Ascending aorta (tissue), 2 donors: ENCODE measurements around the gene CLSTN1. TPM values are rescaled to one million over a fixed set of nuclear protein-coding genes. Genes with fewer than 3 reads are reported as not detected.

Experiments used
- DNase-seq, 2 donors: peaks; one replicate each; pipeline ENCODE4 v3.0.0-alpha.2; 2019; ENCODE audit warnings: low spot score in 2 of 2
- H3K27ac ChIP-seq, 2 donors: fragments of 200-600 bp; sonication (generic); one replicate each; pipeline ENCODE4 v1.5.1; 2016 to 2017; ENCODE audit warnings: mild to moderate bottlenecking in 1 of 2
- H3K27me3 ChIP-seq: fragments of 200-600 bp; sonication (generic); one replicate; pipeline ENCODE4 v1.5.1; 2017
- H3K36me3 ChIP-seq, 2 donors: fragments of 200-600 bp; sonication (generic); one replicate each; pipeline ENCODE4 v1.5.1; 2016
- H3K4me1 ChIP-seq, 2 donors: fragments of 200-600 bp; sonication (generic); one replicate each; pipeline ENCODE4 v1.5.1; 2016 to 2017; ENCODE audit warnings: mild to moderate bottlenecking in 1 of 2
- H3K4me3 ChIP-seq, 2 donors: fragments of 200-600 bp; sonication (generic); one replicate each; pipeline ENCODE4 v1.5.1; 2016 to 2017; ENCODE audit warnings: mild to moderate bottlenecking in 1 of 2
- H3K9me3 ChIP-seq, 2 donors: fragments of 200-600 bp; sonication (generic); one replicate each; pipeline ENCODE4 v1.5.1; 2016
- intact Hi-C: fragments of 100-400 bp; cut with DNase I; formaldehyde crosslinking; loops from one replicate; pipeline ENCODE4 v1.15.1; 2023
- total RNA-seq: library from RNA; depleted of rRNA; stranded (reverse); fragments of >200 nt; gene quantifications from one replicate; pipeline ENCODE4 v1.1.0, GENCODE V29; 2016
- TF ChIP-seq, protein P1 (sequence below), 3 experiments: fragments of 200-600 bp in 2 of 3; fragments of 450-650 bp in 1 of 3; sonication (generic) in 2 of 3; IDR thresholded peaks; one replicate each; pipeline ENCODE4 v1.5.1; 2016 to 2019; ENCODE audit warnings: antibody characterized with exemption in 3 of 3, mild to moderate bottlenecking in 1 of 3, moderate library complexity in 1 of 3

CLSTN1 gene
- total RNA-seq, 1 donor from 2014 or later, result 84.6 TPM

DNA sequence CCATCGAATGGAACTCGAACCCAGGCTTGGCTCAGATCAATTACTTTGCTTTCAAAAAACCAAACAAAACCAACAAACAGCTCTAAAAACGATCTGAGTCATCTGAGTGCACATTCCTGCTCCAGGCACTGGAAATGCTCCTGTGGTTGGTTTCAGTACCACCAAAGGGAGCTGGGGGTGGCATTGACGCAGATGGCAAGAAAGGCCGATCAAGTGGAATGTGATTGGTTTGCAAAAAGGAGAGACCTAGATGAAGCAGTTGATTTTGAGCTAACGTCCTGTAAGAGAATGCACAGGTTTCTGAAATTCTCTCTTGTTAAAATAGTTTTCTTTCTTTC is 132.7 kb downstream of the CLSTN1 start:
- Histone ChIP-seq H3K9me3 (no peaks in the 10 kb centered on the region), H3K27ac (no peak overlapping the region), H3K36me3 (no peaks in the 10 kb centered on the region), H3K4me1 (peaks cover 7 to 15% of the 10 kb centered on the region in 2 donors), H3K4me3 (no peak overlapping the region), H3K27me3 (no peaks in the 10 kb centered on the region)
- intact Hi-C loops, result no loop called here
- DNase-seq, result no peak
- TF ChIP-seq, protein P1, sequence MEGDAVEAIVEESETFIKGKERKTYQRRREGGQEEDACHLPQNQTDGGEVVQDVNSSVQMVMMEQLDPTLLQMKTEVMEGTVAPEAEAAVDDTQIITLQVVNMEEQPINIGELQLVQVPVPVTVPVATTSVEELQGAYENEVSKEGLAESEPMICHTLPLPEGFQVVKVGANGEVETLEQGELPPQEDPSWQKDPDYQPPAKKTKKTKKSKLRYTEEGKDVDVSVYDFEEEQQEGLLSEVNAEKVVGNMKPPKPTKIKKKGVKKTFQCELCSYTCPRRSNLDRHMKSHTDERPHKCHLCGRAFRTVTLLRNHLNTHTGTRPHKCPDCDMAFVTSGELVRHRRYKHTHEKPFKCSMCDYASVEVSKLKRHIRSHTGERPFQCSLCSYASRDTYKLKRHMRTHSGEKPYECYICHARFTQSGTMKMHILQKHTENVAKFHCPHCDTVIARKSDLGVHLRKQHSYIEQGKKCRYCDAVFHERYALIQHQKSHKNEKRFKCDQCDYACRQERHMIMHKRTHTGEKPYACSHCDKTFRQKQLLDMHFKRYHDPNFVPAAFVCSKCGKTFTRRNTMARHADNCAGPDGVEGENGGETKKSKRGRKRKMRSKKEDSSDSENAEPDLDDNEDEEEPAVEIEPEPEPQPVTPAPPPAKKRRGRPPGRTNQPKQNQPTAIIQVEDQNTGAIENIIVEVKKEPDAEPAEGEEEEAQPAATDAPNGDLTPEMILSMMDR (IDR thresholded peaks at IDR 0.05), result no peak

DNA sequence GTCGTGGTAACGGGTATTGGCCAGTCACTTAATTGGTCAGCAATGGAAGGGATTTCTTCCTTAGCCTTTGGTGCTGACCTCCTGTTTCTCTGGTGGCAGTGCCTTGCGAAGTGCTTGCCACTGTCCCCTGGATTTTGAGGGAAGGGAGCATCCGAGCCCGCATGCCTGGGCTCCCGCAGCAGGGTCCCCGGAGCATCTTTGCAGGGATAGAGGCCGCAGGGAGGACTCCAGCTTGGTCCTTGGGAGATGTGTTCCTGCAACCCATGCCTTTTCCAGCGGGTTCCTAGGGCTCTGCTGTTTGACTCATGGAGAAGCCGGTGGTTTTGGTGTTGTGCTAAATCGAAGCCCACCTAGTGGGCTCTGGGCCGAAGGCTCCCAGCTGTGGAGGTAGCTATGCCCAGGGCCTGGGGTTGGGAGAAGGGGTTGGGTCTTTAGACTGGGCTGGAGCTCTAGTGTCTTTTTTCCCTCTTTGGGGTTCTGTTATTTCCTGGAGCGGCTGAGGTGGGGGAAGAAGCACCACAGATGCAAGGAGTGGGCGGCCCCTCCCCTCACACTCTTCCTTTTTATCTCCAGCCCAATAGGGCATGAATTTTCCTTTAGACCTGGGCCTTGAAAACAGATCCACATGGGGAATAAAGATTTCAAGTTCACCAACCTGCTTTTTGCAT is 133.2 kb downstream of the CLSTN1 start:
- no peaks in the 10 kb centered on the region for H3K9me3 ChIP-seq
- peak overlapping the region; percentile 54 to 97 for H3K4me3 ChIP-seq
- H3K27ac ChIP-seq, result peak overlapping the region; percentile 63 to 74
- TF ChIP-seq, protein P1 (IDR thresholded peaks at IDR 0.05), result no peak
- intact Hi-C loops, result no loop called here
- no peak for DNase-seq
- H3K4me1 ChIP-seq, result peaks cover 7 to 15% of the 10 kb centered on the region in 2 donors
- no peaks in the 10 kb centered on the region for H3K36me3 ChIP-seq
- H3K27me3 ChIP-seq, result no peaks in the 10 kb centered on the region

DNA sequence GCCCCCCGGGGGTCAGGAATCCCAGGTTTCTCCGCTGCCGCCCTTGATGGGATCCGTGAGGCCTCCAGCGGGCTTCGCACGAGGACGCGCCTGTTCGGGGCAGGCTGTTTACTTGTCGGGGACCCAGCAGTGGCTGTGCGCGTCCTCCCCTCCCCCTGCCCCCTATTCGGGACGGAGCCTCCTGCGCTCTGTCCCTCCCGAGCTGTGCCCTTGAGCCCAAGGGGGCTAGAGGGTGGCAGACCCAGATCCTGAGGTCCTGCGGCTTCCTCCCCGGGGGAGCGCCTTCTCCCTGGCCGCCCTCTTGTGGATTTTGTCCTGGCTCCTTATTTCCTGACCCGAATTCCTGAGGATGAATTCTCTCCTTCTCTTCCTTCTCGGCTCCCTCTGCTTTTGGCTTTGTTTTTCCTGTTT is 133.8 kb downstream of the CLSTN1 start:
- TF ChIP-seq, protein P1 (IDR thresholded peaks at IDR 0.05), result no peak
- Histone ChIP-seq H3K4me1 (peaks cover 7 to 15% of the 10 kb centered on the region in 2 donors), H3K36me3 (no peaks in the 10 kb centered on the region), H3K27me3 (no peaks in the 10 kb centered on the region), H3K4me3 (peak overlapping the region; percentile 54 to 97), H3K9me3 (no peaks in the 10 kb centered on the region), H3K27ac (peak overlapping the region; percentile 63 to 74)
- intact Hi-C loops, result loop anchor here (5.0 kb wide), 1 partner anchor 63 kb away; no protein-coding TSS in a partner anchor
- no peak for DNase-seq

DNA sequence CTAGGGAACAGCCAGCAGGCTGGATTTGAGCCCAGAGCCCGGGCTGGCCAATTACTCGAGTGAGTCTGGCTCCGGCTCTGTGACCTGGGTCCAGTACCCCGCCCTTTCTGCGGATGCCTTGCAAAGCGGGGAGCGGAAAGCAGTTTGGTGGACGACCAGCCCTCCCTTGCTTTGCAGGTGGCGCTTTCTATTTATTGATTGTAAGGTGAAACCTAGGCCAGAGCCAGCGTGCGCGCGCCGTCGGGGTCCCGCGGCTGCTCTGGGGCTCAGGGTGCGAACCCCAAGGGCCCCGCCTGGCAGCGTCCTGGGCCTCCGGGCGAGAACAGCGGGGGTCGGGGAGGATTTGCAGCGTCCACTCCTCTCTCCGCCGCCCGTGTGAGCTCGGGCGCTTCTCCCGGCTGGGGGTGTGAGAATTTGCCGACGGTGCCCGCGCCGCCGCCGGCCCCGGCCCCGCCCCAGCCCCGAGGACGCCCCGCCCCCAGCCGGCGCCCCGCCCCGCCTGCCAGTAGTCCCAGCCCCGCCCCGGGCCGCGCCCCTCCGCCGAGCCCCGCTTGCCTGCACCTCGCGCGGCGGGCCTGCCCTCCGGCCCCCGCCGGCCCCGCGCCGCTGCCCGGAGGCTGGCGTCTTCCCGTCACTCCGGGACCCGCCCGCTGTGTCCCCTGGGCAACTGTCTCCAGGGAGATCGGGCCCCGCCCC is 134.6 kb downstream of the CLSTN1 start:
- H3K36me3 ChIP-seq, result no peaks in the 10 kb centered on the region
- H3K9me3 ChIP-seq, result no peaks in the 10 kb centered on the region
- H3K27ac ChIP-seq, result peak overlapping the region; percentile 63 to 74
- TF ChIP-seq, protein P1 (IDR thresholded peaks at IDR 0.05), result no peak
- H3K4me1 ChIP-seq, result peaks cover 7 to 15% of the 10 kb centered on the region in 2 donors
- peak overlapping the region; percentile 54 to 97 for H3K4me3 ChIP-seq
- H3K27me3 ChIP-seq, result no peaks in the 10 kb centered on the region
- intact Hi-C loops, result loop anchor here (5.0 kb wide), 1 partner anchor 62 kb away; no protein-coding TSS in a partner anchor
- peak in 1 of 2 donors; percentile 89 for DNase-seq

DNA sequence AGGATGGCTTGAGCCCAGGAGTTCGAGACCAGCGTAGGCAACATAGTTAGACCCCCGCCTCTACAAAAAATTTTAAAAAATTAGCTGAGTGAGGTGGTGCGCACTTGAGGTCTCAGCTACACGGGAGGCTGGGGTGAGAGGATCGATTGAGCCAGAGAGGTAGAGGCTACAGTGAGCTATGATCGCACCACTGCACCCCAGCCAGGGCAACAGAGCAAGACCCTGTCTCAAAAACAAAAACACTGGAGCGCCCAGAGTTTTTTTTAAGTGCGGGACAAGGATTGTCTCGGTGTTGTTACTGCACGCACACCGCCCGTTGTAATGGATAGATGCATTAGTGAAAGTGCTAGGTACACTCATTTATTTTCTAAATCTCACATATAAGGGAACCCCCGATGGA is 135.2 kb downstream of the CLSTN1 start:
- intact Hi-C loops, result loop anchor here (5.0 kb wide), 1 partner anchor 61 kb away; no protein-coding TSS in a partner anchor
- Histone ChIP-seq H3K9me3 (no peaks in the 10 kb centered on the region), H3K4me3 (peak overlapping the region; percentile 54 to 97), H3K4me1 (peaks cover 7 to 15% of the 10 kb centered on the region in 2 donors), H3K27ac (no peak overlapping the region), H3K27me3 (no peaks in the 10 kb centered on the region), H3K36me3 (no peaks in the 10 kb centered on the region)
- DNase-seq, result no peak
- TF ChIP-seq, protein P1 (IDR thresholded peaks at IDR 0.05), result no peak
